HepG2 (cell line): ENCODE data around the gene GDAP1L1. TPM values are rescaled to one million over a fixed set of nuclear protein-coding genes. Genes with fewer than 3 reads are reported as not detected.

Experiments used
- CAMTA2 ChIP-seq: sonication (generic); formaldehyde crosslinking; IDR thresholded peaks from 2 replicates; pipeline ENCODE4 v1.4.0; 2020; ENCODE audit warnings: mild to moderate bottlenecking, missing genetic modification reagents, borderline replicate concordance
- MTF2 ChIP-seq: sonication (generic); formaldehyde crosslinking; IDR thresholded peaks from 2 replicates; pipeline ENCODE4 v1.5.0; 2020; ENCODE audit warnings: missing genetic modification reagents, borderline replicate concordance
- MXD4 ChIP-seq: IDR thresholded peaks from 2 replicates; pipeline ENCODE4 v1.6.1; 2016; ENCODE audit warnings: mild to moderate bottlenecking, missing biosample characterization, missing genetic modification reagents
- SIX4 ChIP-seq: sonication (generic); formaldehyde crosslinking; IDR thresholded peaks from 2 replicates; pipeline ENCODE4 v1.4.0; 2020; ENCODE audit warnings: missing genetic modification reagents
- ZNF776 ChIP-seq: sonication (generic); formaldehyde crosslinking; IDR thresholded peaks from 2 replicates; pipeline ENCODE4 v1.4.0; 2020; ENCODE audit warnings: mild to moderate bottlenecking, missing genetic modification reagents
- ZSCAN25 ChIP-seq: sonication (generic); formaldehyde crosslinking; IDR thresholded peaks from 2 replicates; pipeline ENCODE4 v1.8.0; 2022; ENCODE audit warnings: mild to moderate bottlenecking, missing genetic modification reagents
- polyA plus RNA-seq, 8 experiments: library from polyadenylated mRNA; depleted of rRNA in 3 of 8; stranded (reverse) in 7 of 8; unstranded in 1 of 8; fragments of >200 nt; fragmentation: Illumina TruSeq in 4 of 8; extraction: Trizol in 4 of 8; gene quantifications; 2 replicates each; pipeline versions ENCODE4 v1.2.1 to v1.2.3, GENCODE V29; 2011 to 2016; ENCODE audit warnings: low read depth in 4 of 8, missing spikeins in 1 of 8, mixed read lengths in 1 of 8; ENCODE audit not compliant: insufficient read depth in 1 of 8
- total RNA-seq, 5 experiments: library from RNA; depleted of rRNA; stranded (reverse); fragments of >200 nt; fragmentation: Illumina TruSeq; extraction: Trizol; gene quantifications; 2 replicates each; pipeline ENCODE4 v1.2.3, GENCODE V29; 2016; ENCODE audit warnings: low read depth in 1 of 5
- TF ChIP-seq, protein P1 (sequence below): IDR thresholded peaks from 2 replicates; pipeline ENCODE4 v1.6.1; 2016; ENCODE audit warnings: low read depth, missing genetic modification reagents, missing compliant biosample characterization
- TF ChIP-seq, protein P2 (sequence below): sonication (generic); formaldehyde crosslinking; IDR thresholded peaks from 2 replicates; pipeline ENCODE4 v1.4.0; 2020; ENCODE audit warnings: missing genetic modification reagents, borderline replicate concordance
- TF ChIP-seq, protein P3 (sequence below): sonication (generic); formaldehyde crosslinking; IDR thresholded peaks from 2 replicates; pipeline ENCODE4 v1.5.1; 2020; ENCODE audit warnings: missing genetic modification reagents, mild to moderate bottlenecking, borderline replicate concordance

Gene GDAP1L1
- total and polyA plus RNA-seq, 2 of the 13 experiments (the other 11 are each of a cell fraction or from before 2014, with no cell fraction given) = 0.04 TPM; not detected in 1

DNA sequence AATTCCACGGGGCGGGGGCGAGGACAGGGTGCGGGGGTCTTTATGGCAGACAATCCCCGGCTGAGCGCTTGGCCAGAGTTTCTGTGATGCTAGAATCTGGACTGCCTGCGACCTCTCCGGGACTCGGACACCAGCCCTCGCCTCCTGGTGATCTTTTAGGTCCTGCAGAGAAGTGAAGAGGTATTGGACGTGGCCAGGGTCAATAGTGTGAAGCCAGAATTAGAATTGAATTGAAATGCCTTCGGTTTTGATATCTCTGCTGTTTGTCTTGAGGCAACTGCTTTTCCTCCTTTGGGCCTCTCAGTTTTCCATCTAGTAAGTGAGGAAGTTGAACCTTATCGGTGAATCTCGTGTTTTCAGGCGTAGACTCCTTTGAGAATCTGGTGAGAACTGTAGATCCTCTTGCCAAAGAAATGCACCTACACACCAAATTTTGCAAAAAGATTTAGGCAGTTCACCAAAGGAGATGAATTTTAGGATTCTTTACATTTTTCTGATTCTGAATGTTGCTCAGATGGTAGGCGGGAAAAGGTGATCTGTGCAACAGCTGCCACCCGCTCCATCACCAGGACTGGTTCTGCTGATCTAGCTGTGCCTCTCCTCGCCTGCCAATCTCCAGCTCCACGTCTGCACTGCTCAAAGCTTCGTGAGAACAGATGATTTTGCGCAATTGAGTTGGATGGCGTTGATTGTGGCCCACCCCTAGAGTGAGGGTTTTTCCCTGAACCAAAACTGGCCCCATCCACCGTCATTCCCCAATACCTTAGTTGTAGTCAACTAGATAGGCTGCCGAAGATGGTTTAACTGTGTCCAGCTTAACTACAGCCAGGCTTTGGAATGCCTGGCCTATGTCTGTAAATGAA is 35.7 kb upstream of the GDAP1L1 start (continued):
- TF ChIP-seq, protein P1, sequence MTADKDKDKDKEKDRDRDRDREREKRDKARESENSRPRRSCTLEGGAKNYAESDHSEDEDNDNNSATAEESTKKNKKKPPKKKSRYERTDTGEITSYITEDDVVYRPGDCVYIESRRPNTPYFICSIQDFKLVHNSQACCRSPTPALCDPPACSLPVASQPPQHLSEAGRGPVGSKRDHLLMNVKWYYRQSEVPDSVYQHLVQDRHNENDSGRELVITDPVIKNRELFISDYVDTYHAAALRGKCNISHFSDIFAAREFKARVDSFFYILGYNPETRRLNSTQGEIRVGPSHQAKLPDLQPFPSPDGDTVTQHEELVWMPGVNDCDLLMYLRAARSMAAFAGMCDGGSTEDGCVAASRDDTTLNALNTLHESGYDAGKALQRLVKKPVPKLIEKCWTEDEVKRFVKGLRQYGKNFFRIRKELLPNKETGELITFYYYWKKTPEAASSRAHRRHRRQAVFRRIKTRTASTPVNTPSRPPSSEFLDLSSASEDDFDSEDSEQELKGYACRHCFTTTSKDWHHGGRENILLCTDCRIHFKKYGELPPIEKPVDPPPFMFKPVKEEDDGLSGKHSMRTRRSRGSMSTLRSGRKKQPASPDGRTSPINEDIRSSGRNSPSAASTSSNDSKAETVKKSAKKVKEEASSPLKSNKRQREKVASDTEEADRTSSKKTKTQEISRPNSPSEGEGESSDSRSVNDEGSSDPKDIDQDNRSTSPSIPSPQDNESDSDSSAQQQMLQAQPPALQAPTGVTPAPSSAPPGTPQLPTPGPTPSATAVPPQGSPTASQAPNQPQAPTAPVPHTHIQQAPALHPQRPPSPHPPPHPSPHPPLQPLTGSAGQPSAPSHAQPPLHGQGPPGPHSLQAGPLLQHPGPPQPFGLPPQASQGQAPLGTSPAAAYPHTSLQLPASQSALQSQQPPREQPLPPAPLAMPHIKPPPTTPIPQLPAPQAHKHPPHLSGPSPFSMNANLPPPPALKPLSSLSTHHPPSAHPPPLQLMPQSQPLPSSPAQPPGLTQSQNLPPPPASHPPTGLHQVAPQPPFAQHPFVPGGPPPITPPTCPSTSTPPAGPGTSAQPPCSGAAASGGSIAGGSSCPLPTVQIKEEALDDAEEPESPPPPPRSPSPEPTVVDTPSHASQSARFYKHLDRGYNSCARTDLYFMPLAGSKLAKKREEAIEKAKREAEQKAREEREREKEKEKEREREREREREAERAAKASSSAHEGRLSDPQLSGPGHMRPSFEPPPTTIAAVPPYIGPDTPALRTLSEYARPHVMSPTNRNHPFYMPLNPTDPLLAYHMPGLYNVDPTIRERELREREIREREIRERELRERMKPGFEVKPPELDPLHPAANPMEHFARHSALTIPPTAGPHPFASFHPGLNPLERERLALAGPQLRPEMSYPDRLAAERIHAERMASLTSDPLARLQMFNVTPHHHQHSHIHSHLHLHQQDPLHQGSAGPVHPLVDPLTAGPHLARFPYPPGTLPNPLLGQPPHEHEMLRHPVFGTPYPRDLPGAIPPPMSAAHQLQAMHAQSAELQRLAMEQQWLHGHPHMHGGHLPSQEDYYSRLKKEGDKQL = no peak
- TF ChIP-seq SIX4 (CRISPR knock-in tag) (no peak), MTF2 (CRISPR knock-in tag) (no peak), ZNF776 (CRISPR knock-in tag) (no peak), ZSCAN25 (0 out of 2 replicates have a peak, but pooled peaks have one; percentile 22), MXD4 (CRISPR knock-in tag) (no peak; the same call in 1 of the 2 replicates), CAMTA2 (CRISPR knock-in tag) (no peak)
- TF ChIP-seq, protein P2, sequence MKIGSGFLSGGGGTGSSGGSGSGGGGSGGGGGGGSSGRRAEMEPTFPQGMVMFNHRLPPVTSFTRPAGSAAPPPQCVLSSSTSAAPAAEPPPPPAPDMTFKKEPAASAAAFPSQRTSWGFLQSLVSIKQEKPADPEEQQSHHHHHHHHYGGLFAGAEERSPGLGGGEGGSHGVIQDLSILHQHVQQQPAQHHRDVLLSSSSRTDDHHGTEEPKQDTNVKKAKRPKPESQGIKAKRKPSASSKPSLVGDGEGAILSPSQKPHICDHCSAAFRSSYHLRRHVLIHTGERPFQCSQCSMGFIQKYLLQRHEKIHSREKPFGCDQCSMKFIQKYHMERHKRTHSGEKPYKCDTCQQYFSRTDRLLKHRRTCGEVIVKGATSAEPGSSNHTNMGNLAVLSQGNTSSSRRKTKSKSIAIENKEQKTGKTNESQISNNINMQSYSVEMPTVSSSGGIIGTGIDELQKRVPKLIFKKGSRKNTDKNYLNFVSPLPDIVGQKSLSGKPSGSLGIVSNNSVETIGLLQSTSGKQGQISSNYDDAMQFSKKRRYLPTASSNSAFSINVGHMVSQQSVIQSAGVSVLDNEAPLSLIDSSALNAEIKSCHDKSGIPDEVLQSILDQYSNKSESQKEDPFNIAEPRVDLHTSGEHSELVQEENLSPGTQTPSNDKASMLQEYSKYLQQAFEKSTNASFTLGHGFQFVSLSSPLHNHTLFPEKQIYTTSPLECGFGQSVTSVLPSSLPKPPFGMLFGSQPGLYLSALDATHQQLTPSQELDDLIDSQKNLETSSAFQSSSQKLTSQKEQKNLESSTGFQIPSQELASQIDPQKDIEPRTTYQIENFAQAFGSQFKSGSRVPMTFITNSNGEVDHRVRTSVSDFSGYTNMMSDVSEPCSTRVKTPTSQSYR (CRISPR knock-in tag) = no peak
- TF ChIP-seq, protein P3, sequence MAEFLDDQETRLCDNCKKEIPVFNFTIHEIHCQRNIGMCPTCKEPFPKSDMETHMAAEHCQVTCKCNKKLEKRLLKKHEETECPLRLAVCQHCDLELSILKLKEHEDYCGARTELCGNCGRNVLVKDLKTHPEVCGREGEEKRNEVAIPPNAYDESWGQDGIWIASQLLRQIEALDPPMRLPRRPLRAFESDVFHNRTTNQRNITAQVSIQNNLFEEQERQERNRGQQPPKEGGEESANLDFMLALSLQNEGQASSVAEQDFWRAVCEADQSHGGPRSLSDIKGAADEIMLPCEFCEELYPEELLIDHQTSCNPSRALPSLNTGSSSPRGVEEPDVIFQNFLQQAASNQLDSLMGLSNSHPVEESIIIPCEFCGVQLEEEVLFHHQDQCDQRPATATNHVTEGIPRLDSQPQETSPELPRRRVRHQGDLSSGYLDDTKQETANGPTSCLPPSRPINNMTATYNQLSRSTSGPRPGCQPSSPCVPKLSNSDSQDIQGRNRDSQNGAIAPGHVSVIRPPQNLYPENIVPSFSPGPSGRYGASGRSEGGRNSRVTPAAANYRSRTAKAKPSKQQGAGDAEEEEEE (CRISPR knock-in tag) = peak; percentile 44; the same call in 1 of the 2 replicates
